T follicular helper cell (primary cell): ENCODE results near the gene SH3TC1.
A peak's percentile ranks its signal among the peaks of the same experiment; 100 is the strongest.

ENCODE experiments used
- DNase-seq: peaks from one replicate; pipeline ENCODE4 v3.0.0-alpha.2; 2020; ENCODE audit warnings: low read depth

SH3TC1 gene

DNA sequence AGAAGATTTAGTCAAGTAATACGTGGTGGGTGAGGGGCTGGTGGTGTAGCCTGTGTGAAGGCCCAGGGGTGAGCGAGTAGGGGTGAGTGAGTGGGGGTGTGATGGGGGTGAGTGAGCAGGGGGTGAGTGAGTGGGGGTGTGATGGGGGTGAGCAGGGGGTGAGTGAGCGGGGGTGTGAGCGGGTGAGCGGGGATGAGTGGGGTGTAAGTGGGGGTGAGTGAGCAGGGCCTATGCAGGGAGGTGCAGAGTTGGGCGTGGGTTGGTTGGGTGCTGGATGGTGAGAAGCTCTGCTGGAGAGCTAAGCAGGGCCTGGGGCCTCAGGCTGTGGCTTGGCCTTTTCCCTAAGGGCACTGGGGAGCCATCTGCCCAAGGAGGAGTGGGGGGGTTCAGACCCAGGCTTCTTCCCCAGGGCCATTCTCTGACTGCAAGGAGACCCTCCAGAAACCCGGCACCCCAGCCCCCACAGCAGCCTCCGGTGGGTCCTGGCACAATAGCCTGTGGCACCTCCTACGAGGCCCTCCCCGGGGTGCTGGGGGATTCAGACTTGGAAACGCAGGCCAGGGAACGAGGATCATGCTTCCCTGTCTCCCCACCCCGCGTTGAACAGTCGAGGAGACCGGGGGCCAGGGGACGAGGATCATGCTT lies 30.4 kb downstream of the SH3TC1 start:
- peak; percentile 20 for DNase-seq

DNA sequence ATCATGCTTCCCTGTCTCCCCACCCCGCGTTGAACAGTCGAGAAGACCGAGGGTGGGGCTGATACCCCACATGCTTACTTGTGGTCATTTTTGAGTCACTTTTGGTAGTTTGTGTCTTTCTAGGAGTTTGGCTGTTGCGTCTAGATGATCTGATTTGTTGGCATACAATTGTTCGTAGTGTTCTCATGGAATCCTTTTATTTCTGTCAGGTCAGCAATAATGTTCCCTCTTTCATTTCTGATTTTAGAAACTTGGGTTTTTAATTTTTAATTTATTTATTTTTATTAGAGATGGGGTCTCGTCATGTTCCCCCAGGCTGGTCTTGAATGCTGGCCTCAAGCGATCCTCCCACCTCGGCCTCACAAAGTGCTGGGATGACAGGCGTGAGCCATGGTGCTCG lies 30.9 kb downstream of the SH3TC1 start:
- no peak for DNase-seq

DNA sequence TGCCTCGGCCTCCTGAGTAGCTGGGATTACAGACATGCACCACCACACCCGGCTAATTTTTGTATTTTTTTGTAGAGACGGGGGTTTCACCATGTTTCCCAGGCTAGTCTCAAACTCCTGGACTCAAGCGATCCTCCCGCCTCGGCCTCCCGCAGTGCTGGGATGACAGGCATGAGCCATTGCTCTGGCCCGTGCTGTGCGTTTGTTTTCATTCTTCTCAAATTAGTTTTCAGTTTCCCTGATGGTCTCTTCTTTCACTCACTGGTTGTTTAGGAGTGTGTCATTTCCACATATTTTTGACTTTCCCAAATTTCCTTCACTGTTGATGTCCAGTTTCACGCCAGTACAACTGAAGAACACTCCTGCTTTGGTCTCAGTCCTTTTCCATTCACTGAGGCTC lies 31.8 kb downstream of the SH3TC1 start:
- DNase-seq: no peak

DNA sequence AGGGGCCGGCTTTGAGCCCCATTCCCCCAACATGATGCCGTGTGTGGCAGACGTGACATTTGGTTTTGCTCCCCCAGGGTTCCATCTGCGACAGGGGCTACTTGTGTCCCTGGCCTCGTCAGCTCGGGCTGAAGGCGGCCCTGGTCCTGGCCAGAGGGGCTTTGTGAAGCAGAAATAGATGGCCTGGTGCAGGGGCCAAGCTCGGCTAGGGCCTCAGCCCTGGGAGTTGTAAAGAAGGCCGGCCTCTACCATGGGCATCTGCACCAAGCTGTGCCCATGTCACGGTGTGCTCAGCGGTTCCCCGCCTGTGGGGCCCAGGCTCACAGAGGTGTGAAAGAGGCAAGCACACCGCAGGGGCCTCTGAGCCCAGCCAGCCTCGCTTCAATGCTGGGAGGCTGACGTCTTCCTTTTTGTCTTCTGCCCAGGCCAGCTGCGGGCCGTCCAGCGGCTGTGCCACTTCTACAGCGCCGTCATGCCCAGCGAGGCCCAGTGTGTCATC lies 32.5 kb downstream of the SH3TC1 start:
- no peak for DNase-seq

DNA sequence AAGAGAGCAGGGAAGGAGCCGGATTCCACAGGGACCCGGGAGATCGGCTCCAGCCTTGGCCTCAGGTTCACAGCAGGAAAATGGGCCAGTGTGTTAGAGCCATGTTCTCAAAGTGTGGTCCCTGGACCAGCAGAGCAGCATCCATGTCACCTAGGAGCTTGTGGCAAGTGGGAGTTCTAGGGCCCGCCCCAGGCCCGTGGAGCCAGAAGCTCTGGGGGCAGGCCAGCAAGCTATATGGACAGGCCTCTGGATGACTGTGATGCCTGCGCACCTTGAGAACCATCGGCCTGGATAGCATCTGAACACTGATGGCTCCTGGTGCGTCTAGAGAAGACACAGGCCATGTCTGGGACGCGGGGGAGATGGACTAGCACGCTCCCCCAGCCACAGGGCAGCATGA lies 33.7 kb downstream of the SH3TC1 start:
- no peak for DNase-seq

DNA sequence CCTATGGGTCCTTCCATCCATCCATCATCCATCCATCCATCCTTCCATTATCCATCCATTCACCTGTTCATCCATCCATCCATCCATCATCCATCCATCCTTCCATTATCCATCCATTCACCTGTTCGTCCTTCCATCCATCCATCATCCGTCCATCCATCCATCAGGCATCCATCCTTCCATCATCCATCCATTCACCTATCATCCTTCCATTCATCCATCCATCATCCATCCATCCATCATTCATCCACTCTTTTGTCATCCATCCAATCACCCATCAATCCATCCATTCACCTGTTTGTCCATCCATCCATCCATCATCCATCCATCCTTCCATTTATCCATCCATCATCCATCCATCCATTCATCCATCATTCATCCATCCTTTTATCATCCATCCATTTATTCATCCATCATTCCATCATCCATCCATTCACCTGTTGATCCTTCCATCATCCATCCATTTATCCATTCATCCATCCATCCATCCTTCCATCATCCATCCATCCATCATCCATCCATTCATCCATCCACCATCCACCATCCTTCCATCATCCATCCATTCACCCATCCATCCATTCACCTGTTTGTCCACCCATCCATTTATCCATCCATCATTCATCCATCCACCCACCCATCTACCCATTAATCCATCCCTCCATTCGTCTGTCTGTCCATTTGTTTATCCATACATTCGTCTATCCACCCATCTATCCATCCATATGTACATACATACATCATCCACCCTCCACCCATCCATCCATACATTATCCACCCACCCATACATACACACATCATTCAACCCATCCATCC lies 34.8 kb downstream of the SH3TC1 start:
- DNase-seq: no peak

DNA sequence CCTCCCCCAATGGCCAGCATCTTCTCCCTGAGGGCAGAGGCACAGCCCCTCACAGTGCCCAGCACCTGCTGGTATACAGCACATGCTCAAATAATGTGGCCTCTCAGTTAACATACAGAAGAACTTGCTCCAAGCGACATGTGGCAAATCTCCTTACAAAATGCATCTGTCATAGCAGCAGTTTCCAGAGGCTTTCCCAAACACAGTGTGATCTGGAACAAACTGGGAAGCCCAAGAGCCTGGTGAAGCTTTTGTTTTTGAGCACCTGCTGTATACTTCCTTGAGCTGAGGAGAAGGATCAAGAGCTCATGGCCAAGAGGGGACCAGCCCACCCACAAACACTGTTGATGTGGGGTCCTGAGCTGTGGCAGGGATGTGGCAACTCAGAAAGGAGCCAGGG lies 35.6 kb downstream of the SH3TC1 start:
- DNase-seq: no peak

DNA sequence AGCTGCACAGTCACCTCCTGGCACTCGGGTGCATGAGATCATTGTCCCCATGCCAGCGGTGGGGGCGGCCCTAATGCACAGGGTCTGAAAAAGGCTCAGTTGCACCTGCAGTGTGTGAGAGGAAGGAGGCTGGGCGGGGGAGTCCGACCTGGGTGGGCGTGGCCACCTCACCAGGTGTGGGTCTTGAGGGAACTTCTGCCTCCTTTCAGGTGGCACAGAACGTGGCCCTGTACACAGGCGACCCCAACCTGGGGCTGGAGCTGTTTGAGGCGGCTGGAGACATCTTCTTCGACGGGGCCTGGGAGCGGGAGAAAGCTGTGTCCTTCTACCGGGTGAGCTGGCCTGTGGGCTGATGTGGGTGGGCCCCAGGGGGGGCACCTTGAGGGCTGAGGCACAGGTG lies 36.1 kb downstream of the SH3TC1 start:
- no peak for DNase-seq

DNA sequence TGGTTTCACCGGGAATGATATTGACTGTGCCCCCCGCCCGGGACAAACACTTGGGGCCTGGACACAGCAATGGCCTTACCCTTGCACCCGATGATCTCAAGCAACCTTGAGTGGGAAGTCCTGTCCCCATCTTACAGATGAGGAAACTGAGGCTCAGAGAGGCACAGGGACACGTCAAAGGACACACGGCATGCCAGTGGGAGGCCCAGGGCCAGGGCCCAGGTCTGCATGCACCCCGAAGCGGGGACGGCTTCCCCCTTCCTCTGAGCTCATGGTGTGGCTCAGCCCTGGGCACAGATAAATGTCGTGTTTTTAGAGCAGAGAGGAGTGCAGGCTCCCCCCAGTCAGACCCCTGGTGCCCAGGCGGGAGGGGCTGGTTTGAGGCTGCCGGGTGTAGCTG lies 36.6 kb downstream of the SH3TC1 start:
- no peak for DNase-seq

DNA sequence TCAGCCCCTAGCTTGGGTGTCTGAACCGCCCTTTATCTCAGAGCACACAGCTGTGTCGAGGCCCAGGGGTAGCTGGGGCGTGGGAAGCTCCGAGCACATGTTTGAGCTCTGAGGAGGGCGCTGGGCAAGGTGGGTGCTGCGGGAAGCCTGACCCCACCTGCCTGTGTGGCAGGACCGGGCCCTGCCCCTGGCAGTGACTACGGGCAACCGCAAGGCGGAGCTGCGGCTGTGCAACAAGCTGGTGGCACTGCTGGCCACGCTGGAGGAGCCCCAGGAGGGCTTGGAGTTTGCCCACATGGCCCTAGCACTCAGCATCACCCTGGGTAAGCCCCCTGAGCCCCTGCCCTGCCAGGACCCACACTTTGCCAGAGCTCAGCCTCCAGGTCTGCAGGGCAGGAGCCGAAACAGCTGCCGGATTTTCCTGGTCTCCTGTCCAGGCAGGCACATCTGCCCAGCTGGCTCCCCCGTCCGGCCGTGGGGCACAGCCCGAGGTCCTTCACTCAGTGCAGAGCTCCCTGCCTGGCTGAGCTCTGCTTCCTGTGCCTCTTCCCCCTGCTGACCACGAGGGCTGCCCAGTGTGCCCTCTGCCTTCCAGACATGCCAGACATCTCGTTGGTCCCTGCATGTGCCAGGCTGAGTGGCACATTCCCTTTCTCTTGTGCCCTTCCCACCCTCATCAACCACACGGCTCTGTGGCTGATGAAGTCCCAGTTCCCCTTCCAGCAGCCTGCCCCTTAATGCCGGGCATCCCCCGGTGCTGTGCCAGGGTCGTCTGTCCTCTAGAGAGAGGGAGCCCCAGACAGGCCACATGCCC lies 37.2 kb downstream of the SH3TC1 start:
- DNase-seq: no peak

DNA sequence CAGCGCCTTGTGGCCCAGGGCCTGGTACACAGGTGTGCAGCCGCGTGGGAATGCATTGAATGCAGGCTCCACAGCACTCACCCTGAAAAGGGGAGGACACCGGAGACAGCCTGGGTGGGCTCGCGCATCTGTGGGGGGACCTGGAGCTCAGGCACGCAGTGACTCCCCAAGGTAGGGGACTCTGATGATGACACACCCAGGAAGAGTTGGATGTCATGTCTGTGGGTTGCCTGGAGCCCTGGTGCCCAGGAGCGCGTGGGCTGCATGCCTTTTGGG lies 37.8 kb downstream of the SH3TC1 start:
- no peak for DNase-seq

DNA sequence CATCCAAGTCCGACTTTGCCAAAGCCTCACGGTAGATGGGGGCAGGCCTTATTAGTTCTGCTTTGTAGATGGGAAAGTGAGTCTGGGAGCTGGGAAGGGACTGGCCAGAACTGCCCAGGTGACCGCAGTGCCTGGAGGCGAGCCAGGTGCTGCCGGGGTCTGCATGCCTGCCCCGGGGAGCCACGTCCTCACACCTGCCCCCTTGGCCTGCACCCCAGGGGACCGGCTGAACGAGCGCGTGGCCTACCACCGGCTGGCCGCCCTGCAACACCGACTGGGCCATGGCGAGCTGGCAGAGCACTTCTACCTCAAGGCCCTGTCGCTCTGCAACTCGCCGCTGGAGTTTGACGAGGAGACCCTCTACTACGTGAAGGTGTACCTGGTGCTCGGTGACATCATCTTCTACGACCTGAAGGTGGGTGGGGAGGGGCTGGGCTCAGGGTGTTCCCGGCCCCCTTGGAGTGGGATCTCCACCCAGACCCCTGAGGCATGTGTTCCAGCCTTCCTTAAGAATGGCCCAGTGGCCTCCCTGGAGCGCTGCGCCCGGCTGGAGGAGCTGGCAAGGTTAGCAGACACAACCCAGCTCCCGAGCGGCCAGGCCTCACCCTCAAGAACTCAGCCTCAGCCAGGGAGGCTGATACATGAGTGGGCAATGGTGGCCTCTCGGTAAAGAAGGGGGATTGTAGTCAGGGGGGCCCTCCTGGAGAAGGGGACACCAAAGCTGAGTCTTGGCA lies 38.3 kb downstream of the SH3TC1 start:
- DNase-seq: no peak

DNA sequence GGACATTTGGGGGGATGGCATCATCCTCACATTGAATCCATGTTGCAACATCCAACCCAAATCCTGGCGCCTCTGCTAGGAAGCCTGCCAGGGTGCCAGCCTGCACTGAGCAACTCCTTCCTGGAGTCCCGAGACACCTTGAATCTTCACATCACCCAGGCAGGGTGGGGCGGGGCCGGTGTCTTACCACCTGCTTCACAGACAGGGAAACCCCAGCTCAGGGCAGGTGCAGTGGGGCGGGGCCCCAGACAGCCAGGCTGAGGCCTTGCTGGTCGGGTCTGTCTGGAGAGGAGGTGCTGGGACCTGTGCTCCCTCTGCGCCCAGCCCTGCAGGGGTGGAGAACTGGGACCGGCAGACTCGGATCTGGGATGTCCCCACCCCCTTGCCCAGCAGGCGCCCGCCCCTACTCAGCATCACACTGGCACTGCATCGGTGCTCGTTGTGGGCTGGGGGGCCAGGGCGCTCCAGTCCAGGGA lies 39.0 kb downstream of the SH3TC1 start:
- DNase-seq: peak; percentile 33

DNA sequence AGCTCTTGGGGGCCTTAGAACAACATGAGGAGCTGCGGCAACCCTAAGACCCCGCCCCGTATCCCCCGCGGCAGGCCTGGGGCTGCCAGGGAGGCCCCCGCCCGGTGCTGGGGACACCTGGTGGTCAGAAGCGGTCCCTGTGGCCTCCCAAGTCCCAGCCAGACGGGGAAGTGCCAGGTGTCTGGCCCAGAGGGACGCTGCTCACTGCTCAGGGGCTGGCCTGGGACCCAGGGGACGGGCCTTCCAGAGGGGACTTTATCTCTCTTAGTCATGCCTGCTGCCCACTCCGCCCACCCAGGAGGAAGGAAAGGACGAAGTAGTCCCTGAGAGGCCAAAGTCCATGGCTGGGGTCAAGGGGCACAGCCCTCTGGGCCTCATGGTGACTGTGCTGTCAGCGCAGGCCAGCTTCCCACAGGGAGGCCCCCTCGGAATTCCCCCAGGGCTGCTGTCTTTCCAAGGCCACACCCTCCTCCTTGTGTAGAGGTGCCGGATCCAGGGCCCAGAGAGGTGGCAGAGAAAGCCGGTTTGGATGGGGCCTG lies 39.5 kb downstream of the SH3TC1 start:
- no peak for DNase-seq

DNA sequence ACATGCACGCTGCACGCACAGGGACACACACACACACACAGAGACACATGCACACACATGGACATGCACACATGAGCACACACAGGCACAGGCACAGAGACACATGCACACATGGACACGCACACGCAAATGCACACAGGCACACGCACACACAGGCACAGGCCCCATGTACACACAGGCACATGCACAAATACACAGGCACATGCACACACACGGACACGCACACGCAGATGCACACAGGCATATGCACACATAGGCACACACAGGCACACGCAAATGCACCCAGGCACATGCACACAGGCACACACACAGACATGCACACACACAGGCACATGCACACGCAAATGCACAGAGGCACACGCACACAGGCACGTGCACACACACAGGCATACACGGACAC lies 40.1 kb downstream of the SH3TC1 start:
- no peak for DNase-seq

DNA sequence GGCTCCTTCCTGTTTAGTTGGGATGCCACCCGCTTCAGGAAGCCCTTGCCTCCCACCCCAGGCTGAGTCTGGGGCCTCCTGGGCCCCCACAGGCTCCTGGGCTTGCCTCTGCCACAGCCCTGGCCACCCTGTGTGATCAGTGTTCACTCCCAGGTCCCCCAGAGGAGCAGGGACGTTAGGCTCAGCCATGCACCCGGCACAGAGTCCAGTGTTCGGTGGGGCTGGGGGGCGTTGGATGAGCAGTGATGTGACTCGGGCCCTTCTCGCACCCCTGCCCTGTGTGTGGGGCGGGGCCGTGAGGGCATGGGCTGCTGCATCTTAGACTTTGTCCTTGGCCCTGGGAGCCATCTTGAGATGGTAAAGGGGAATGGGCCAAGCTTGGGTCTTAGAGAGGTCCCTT lies 40.6 kb downstream of the SH3TC1 start:
- DNase-seq: no peak

DNA sequence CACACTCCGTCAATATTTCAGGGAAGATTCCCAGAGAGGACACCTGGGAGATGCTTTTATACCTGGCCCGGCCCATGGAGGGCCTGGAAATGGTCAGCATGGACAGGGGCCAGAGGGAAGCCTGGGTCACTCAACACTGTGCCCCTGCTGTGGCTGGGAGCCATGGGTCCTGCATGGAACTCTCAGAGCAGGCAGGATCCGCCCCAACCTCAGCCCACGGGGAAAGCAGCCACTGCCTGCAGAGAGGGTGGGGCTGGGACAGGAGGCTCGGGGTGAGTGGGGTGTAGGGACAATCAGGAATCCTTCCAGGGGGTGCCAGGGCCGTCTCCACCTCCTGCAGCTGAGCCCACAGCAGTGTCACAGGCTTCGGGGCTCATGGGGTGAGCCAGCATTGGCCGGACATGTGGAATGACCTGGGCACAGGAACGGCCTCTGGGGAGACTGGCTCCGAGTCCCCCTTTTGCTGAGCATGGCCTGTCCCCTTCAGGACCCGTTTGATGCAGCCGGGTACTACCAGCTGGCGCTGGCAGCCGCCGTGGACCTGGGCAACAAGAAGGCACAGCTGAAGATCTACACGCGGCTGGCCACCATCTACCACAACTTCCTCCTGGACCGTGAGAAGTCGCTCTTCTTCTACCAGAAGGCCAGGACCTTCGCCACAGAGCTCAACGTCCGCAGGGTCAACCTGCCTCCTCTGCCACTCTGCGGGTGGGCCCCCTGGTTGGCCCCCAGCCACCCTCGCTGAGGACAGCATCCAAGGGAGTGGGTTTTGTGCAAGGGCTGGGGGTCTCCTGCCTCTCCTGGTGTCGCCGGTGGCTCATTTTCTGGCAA lies 41.3 kb downstream of the SH3TC1 start:
- DNase-seq: no peak

DNA sequence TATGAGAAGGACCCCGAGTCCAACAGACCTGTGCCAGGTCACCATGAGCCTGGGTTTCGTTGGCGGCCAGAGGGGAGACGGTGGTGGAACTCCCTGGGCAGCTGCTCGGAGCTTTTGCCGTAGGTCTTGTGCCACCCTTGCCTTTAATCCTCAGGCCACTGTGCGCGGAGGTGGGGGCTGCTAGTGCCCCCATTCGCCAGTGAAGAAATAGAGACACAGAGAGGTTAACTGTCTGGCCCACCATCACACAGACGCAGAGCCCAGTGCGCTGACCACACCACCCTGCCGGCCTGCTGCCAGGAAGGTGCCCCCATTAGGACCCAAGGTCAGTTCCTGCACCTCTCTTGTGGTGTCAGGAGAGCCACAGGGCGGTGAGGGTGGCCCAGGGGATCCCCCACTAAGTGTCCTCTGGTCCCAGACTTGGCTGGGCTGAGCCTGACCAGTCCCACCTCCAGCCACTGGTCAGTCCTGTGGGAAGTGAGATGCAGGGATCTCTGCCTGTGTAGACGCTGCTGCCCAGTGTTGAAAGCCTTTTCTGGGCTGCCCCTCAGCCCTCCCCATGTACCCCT lies 42.2 kb downstream of the SH3TC1 start:
- no peak for DNase-seq

DNA sequence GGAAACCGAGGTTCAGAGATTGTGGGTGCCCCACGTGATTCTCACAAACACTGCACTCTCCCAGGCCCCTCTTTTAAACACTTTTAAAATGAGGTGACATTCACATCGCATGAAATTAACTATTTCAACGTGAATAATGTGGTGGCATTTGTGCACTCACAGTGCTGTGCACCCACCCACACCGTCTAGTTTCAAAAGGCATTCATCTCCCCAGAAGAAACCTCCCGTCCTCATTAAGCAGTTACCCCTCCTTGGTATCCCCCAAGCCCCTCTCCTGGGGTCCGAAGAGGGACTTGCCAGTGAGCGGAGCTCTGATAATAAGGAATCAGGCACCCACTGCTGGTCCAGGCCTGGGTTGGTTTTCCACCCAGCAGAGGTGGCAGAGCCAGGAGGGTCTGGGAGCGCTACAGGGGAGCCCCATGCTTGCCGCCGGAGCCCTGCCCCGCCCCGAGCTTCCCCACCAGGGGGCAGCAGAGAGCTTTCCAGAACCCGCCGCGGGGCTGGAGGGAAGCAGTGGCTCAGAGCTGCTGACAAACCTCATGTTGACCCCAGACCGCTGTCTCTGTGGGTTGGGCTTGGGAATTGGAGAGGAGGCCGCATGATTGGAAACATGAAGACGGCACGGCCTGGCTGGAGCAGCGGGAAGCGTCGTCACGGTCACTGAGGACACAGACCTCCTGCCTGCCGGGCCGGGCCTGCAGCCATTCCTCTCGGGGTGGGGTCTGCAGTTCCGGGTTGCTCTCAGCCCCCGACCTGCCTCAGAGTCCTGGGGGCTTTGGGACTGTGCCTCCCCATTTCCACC lies 43.0 kb downstream of the SH3TC1 start:
- peak; percentile 66 for DNase-seq
